Activated CD8-positive, alpha-beta T cell treated with anti-CD3 and anti-CD28 coated beads for 36 hours (primary cell): ENCODE results near the gene TM2D1. TPM values are rescaled to one million over a fixed set of nuclear protein-coding genes. Genes with fewer than 3 reads are reported as not detected.
"Not testable (repeated sequence)": the region's sequence is repeated elsewhere in the genome, so short reads cannot be mapped to it uniquely, and the experiment has no call there.

Experiments
- ATAC-seq: fragments of 200-7000 bp; cut with Tn5 transposase; one replicate; pipeline ENCODE4 v1.10.0; 2021; ENCODE audit warnings: mild to moderate bottlenecking, moderate library complexity
- CTCF ChIA-PET: fragments of 350-600 bp; sonication (Branson Sonifier 250); formaldehyde crosslinking; loops from one replicate; lab custom pipeline; 2021; ENCODE audit warnings: antibody characterized with exemption; lab: Charles Lee
- POLR2A ChIA-PET: fragments of 350-600 bp; sonication (Branson Sonifier 250); formaldehyde crosslinking; loops from one replicate; lab custom pipeline; 2021; ENCODE audit warnings: antibody characterized with exemption; lab: Charles Lee
- DNase-seq: peaks from one replicate; pipeline ENCODE4 v3.0.0-alpha.2; 2020
- H3K27ac Mint-ChIP-seq: one replicate; pipeline ENCODE4 v1.8.0; 2021; ENCODE audit warnings: mild to moderate bottlenecking, mixed read lengths
- H3K27me3 Mint-ChIP-seq: one replicate; pipeline ENCODE4 v1.8.0; 2021; ENCODE audit warnings: mixed read lengths
- H3K36me3 Mint-ChIP-seq: one replicate; pipeline ENCODE4 v1.8.0; 2021; ENCODE audit warnings: low read depth, mixed read lengths
- H3K4me1 Mint-ChIP-seq: one replicate; pipeline ENCODE4 v1.8.0; 2021; ENCODE audit warnings: low read depth, mixed read lengths
- H3K4me3 Mint-ChIP-seq: one replicate; pipeline ENCODE4 v1.8.0; 2021; ENCODE audit warnings: mild to moderate bottlenecking, moderate library complexity, mixed read lengths
- H3K9me3 Mint-ChIP-seq: one replicate; pipeline ENCODE4 v1.8.0; 2021; ENCODE audit warnings: mixed read lengths
- CTCF ChIP-seq: fragments of 200-600 bp; IDR thresholded peaks from one replicate; pipeline ENCODE4 v1.8.0; 2022; ENCODE audit warnings: antibody characterized with exemption, mild to moderate bottlenecking
- intact Hi-C: fragments of 100-400 bp; cut with micrococcal nuclease; formaldehyde crosslinking; loops from one replicate; pipeline ENCODE4 v1.10.0; 2022
- total RNA-seq, 2 experiments: library from RNA; stranded (reverse); gene quantifications; one replicate each; pipeline ENCODE4 v1.2.3, GENCODE V29; 2021

Gene TM2D1
- total RNA-seq, 2 experiments from 2014 or later, result 22.6 to 25.2 TPM

GRCh38 chr1:61740751-61741700, 16.1 kb upstream of the TM2D1 start:
- ChIA-PET POLR2A (interaction anchor here (1.0 kb wide), 1 partner anchor 16 kb away, joined by 3 read pairs; the partner anchor contains the start of gene TM2D1), CTCF (no interaction called here)
- no peaks in the 10 kb centered on the region for H3K27me3 Mint-ChIP-seq
- peak overlapping the region; percentile 92 for H3K27ac Mint-ChIP-seq
- peak overlapping the region; percentile 93 for H3K4me3 Mint-ChIP-seq
- no peaks in the 10 kb centered on the region for H3K9me3 Mint-ChIP-seq
- peaks cover 14% of the 10 kb centered on the region for H3K4me1 Mint-ChIP-seq
- TF ChIP-seq CTCF, result no peak
- intact Hi-C loops, result no loop called here
- DNase-seq, result no peak
- no peaks in the 10 kb centered on the region for H3K36me3 Mint-ChIP-seq
- ATAC-seq, result no peak

- Mint-ChIP-seq H3K27me3 (no peaks in the 10 kb centered on the region), H3K27ac (no peak overlapping the region), H3K4me3 (no peak overlapping the region), H3K36me3 (no peaks in the 10 kb centered on the region), H3K4me1 (peaks cover 3% of the 10 kb centered on the region), H3K9me3 (no peaks in the 10 kb centered on the region)
- ChIA-PET POLR2A (no interaction called here), CTCF (interaction anchor here (0.7 kb wide), 1 partner anchor 1560 kb away, joined by 4 read pairs; no protein-coding TSS in a partner anchor)
- ATAC-seq, result no peak
- intact Hi-C loops, result no loop called here
- no peak for DNase-seq
- no peak for TF ChIP-seq CTCF
Observed at GRCh38 chr1:61732726-61733125, 7.8 kb upstream of the TM2D1 start.

- intact Hi-C loops, ATAC-seq, H3K27ac Mint-ChIP-seq, H3K4me1 Mint-ChIP-seq, H3K4me3 Mint-ChIP-seq, H3K36me3 Mint-ChIP-seq, H3K27me3 Mint-ChIP-seq, DNase-seq, POLR2A ChIA-PET, H3K9me3 Mint-ChIP-seq, CTCF ChIA-PET: not testable (repeated sequence)
Observed at GRCh38 chr1:61730679-61731078, 5.7 kb upstream of the TM2D1 start.

GRCh38 chr1:61727544-61727943, 2.6 kb upstream of the TM2D1 start:
- CTCF ChIA-PET, result no interaction called here
- H3K4me3 Mint-ChIP-seq, result no peak overlapping the region
- intact Hi-C loops, result no loop called here
- no peak overlapping the region for H3K27ac Mint-ChIP-seq
- DNase-seq (no peak), ATAC-seq (no peak)
- peaks cover 12% of the 10 kb centered on the region for H3K36me3 Mint-ChIP-seq
- H3K27me3 Mint-ChIP-seq, result no peaks in the 10 kb centered on the region
- POLR2A ChIA-PET, result no interaction called here
- peaks cover 12% of the 10 kb centered on the region for H3K4me1 Mint-ChIP-seq
- TF ChIP-seq CTCF, result no peak
- H3K9me3 Mint-ChIP-seq, result no peaks in the 10 kb centered on the region

- intact Hi-C loops, result loop anchor here (2.0 kb wide), 1 partner anchor 58 kb away; no protein-coding TSS in a partner anchor
- ChIA-PET POLR2A (no interaction called here), CTCF (no interaction called here)
- no peak for ATAC-seq
- TF ChIP-seq CTCF, result no peak
- H3K27ac Mint-ChIP-seq, result peak overlapping the region; percentile 100
- H3K4me3 Mint-ChIP-seq, result peak overlapping the region; percentile 97
- H3K4me1 Mint-ChIP-seq, result peaks cover 17% of the 10 kb centered on the region
- no peaks in the 10 kb centered on the region for H3K9me3 Mint-ChIP-seq
- H3K27me3 Mint-ChIP-seq, result no peaks in the 10 kb centered on the region
- no peak for DNase-seq
- H3K36me3 Mint-ChIP-seq, result peaks cover 14% of the 10 kb centered on the region
Observed at GRCh38 chr1:61724506-61724812, 482 bp downstream of the TM2D1 start.

GRCh38 chr1:61718996-61719663, 5.8 kb downstream of the TM2D1 start:
- CTCF ChIA-PET, ATAC-seq, DNase-seq, H3K27me3 Mint-ChIP-seq, H3K27ac Mint-ChIP-seq, H3K9me3 Mint-ChIP-seq, POLR2A ChIA-PET, intact Hi-C loops, H3K4me3 Mint-ChIP-seq: not testable (repeated sequence)
- peaks cover 13% of the 10 kb centered on the region for H3K36me3 Mint-ChIP-seq
- peaks cover 19% of the 10 kb centered on the region for H3K4me1 Mint-ChIP-seq
